HepG2 (cell line): ENCODE data around the gene SORBS2. TPM values are rescaled to one million over a fixed set of nuclear protein-coding genes. Genes with fewer than 3 reads are reported as not detected.

Experiments
- ATAC-seq: fragments of 200-7000 bp; cut with Tn5 transposase; 3 replicates; pipeline ENCODE4 v1.9.1; 2020; ENCODE audit warnings: mild to moderate bottlenecking, moderate library complexity
- BruUV-seq: library from RNA; stranded (reverse); fragments of 400-500 nt; replicated peaks from 2 replicates; lab custom pipeline; 2021; lab: Mats Ljungman, UMichigan
- CTCF ChIA-PET: fragments of 300-600 bp; formaldehyde crosslinking; extraction: SDS; loops from one replicate; lab custom pipeline; 2021; ENCODE audit warnings: low total read pairs, inconsistent platforms, low intra/inter-chr PET ratio; lab: Yijun Ruan, JAX
- POLR2A ChIA-PET: fragments of 350-600 bp; sonication (Branson Sonifier 250); formaldehyde crosslinking; loops from one replicate; lab custom pipeline; 2020; ENCODE audit warnings: antibody characterized with exemption, inconsistent platforms; lab: Yijun Ruan, JAX
- DNase-seq: peaks from one replicate; pipeline ENCODE4 v3.0.0-alpha.2; 2015; ENCODE audit warnings: low spot score
- FAIRE-seq: peaks from 3 replicates; lab custom pipeline; 2011; peaks lifted over from hg19 to GRCh38; lab: Jason Lieb, UNC
- H2AFZ ChIP-seq: one replicate; pipeline ENCODE4 v1.6.1; 2011; ENCODE audit warnings: low read length, inconsistent platforms
- H3K27ac ChIP-seq: fragments of 300-600 bp; 3 replicates; pipeline ENCODE4 v1.8.0; 2011; ENCODE audit warnings: mixed run types, mild to moderate bottlenecking, mixed read lengths, low read length, inconsistent platforms; ENCODE audit not compliant: insufficient read depth; ENCODE audit errors: extremely low read length
- H3K27me3 ChIP-seq, 2 experiments: fragments of 200-600 bp in 1 of 2; 2 replicates in 1 of 2; 3 replicates in 1 of 2; pipeline versions ENCODE4 v1.6.0 to v1.8.0; 2011; ENCODE audit warnings: low read length in 2 of 2, mild to moderate bottlenecking in 2 of 2, moderate library complexity in 2 of 2, inconsistent platforms in 1 of 2; ENCODE audit not compliant: insufficient read depth in 2 of 2, control insufficient read depth in 1 of 2
- H3K36me3 ChIP-seq, 2 experiments: fragments of 200-600 bp in 1 of 2; replicated peaks in 1 of 2; 2 replicates in 1 of 2; 3 replicates in 1 of 2; pipeline versions ENCODE4 v1.5.1 to v1.8.0; 2011; ENCODE audit warnings: low read length in 2 of 2, inconsistent platforms in 1 of 2; ENCODE audit not compliant: insufficient read depth in 2 of 2, control insufficient read depth in 1 of 2
- H3K4me1 ChIP-seq: 2 replicates; pipeline ENCODE4 v1.5.1; 2012; ENCODE audit warnings: low read length, inconsistent platforms; ENCODE audit not compliant: insufficient read depth
- H3K4me2 ChIP-seq: 2 replicates; pipeline ENCODE4 v1.6.0; 2011; ENCODE audit warnings: low read depth, low read length, inconsistent platforms
- H3K4me3 ChIP-seq, 3 experiments: fragments of 200-600 bp in 1 of 3; sonication (generic), shearing (Covaris generic) in 1 of 3; replicated peaks in 1 of 3; 2 replicates each; pipeline ENCODE4 v1.5.1; 2011 to 2016; ENCODE audit warnings: low read length in 3 of 3, inconsistent platforms in 2 of 3, low read depth in 2 of 3, mild to moderate bottlenecking in 2 of 3, control low read depth in 1 of 3, mixed read lengths in 1 of 3; ENCODE audit not compliant: insufficient read depth in 1 of 3
- H3K79me2 ChIP-seq: one replicate; pipeline ENCODE4 v1.6.1; 2011; ENCODE audit warnings: low read length, inconsistent platforms; ENCODE audit not compliant: insufficient read depth
- H3K9ac ChIP-seq: 2 replicates; pipeline ENCODE4 v1.6.0; 2011; ENCODE audit warnings: mild to moderate bottlenecking, low read depth, low read length, inconsistent platforms; ENCODE audit not compliant: insufficient read depth
- H3K9me3 ChIP-seq: 2 replicates; pipeline ENCODE4 v1.5.1; 2012; ENCODE audit warnings: mild to moderate bottlenecking, low read length
- H4K20me1 ChIP-seq: 2 replicates; pipeline ENCODE4 v1.6.0; 2011; ENCODE audit warnings: inconsistent platforms, mild to moderate bottlenecking, low read length, moderate library complexity; ENCODE audit not compliant: insufficient read depth
- ADNP ChIP-seq: sonication (generic); formaldehyde crosslinking; IDR thresholded peaks from 2 replicates; pipeline ENCODE4 v1.4.0; 2020; ENCODE audit warnings: missing genetic modification reagents
- ARNT2 ChIP-seq: sonication (generic); formaldehyde crosslinking; IDR thresholded peaks from 2 replicates; pipeline ENCODE4 v1.8.0; 2022; ENCODE audit warnings: mild to moderate bottlenecking, low read depth, missing genetic modification reagents, moderate library complexity
- DPF2 ChIP-seq: sonication (generic); formaldehyde crosslinking; IDR thresholded peaks from 2 replicates; pipeline ENCODE4 v1.4.0; 2020; ENCODE audit warnings: mild to moderate bottlenecking, low read depth, missing genetic modification reagents, borderline replicate concordance
- EEA1 ChIP-seq: sonication (generic); formaldehyde crosslinking; IDR thresholded peaks from 2 replicates; pipeline ENCODE4 v1.5.1; 2020; ENCODE audit warnings: mild to moderate bottlenecking, missing genetic modification reagents, borderline replicate concordance
- EP300 ChIP-seq, 3 experiments: sonication (generic) in 1 of 3; formaldehyde crosslinking in 1 of 3; IDR thresholded peaks; 2 replicates each; pipeline versions ENCODE4 v1.5.1 to v1.6.1; 2011 to 2020; ENCODE audit warnings: low read depth in 2 of 3, low read length in 2 of 3, borderline replicate concordance in 1 of 3, improper control_type of control experiment in 1 of 3, mild to moderate bottlenecking in 1 of 3, missing genetic modification reagents in 1 of 3, moderate library complexity in 1 of 3
- FOXA1 ChIP-seq, 2 experiments: fragments of 450-650 bp in 1 of 2; sonication (generic) in 1 of 2; formaldehyde crosslinking in 1 of 2; IDR thresholded peaks; 2 replicates each; pipeline versions ENCODE4 v1.4.0 to v1.6.1; 2016 to 2020; ENCODE audit warnings: missing genetic modification reagents in 1 of 2
- FOXP1 ChIP-seq, 2 experiments: fragments of 450-650 bp in 1 of 2; IDR thresholded peaks; 2 replicates each; pipeline ENCODE4 v1.6.1; 2017 to 2018; ENCODE audit warnings: antibody characterized with exemption in 1 of 2
- HNRNPK ChIP-seq: fragments of 200-400 bp; formaldehyde crosslinking; IDR thresholded peaks from 2 replicates; pipeline ENCODE4 v1.6.1; 2018; ENCODE audit warnings: low read length, low read depth, moderate library complexity, mild to moderate bottlenecking; ENCODE audit not compliant: poor library complexity, severe bottlenecking
- ZNF136 ChIP-seq: sonication (generic); formaldehyde crosslinking; IDR thresholded peaks from 2 replicates; pipeline ENCODE4 v1.8.1; 2022; ENCODE audit warnings: low read depth, mild to moderate bottlenecking, moderate library complexity, missing genetic modification reagents
- ZNF17 ChIP-seq: sonication (generic); formaldehyde crosslinking; IDR thresholded peaks from 2 replicates; pipeline ENCODE4 v1.5.0; 2020; ENCODE audit warnings: mild to moderate bottlenecking, missing genetic modification reagents
- ZNF224 ChIP-seq: sonication (generic); formaldehyde crosslinking; IDR thresholded peaks from 2 replicates; pipeline ENCODE4 v1.5.0; 2020; ENCODE audit warnings: mild to moderate bottlenecking, missing genetic modification reagents
- ZNF230 ChIP-seq: sonication (generic); formaldehyde crosslinking; IDR thresholded peaks from 2 replicates; pipeline ENCODE4 v1.4.0; 2020; ENCODE audit warnings: mild to moderate bottlenecking, missing genetic modification reagents
- ZNF263 ChIP-seq: sonication (generic); formaldehyde crosslinking; IDR thresholded peaks from 2 replicates; pipeline ENCODE4 v1.4.0; 2020; ENCODE audit warnings: missing genetic modification reagents
- ZNF644 ChIP-seq: IDR thresholded peaks from 2 replicates; pipeline ENCODE4 v1.6.1; 2016; ENCODE audit warnings: low read depth
- WGBS: methylation state at CpG from one replicate; pipeline ENCODE4 v1.1.6; 2017; ENCODE audit warnings: low lambda C conversion rate; 5-methylcytosine and 5-hydroxymethylcytosine counted together
- in situ Hi-C: cut with HindIII; loops from 2 replicates; pipeline ENCODE4 v1.10.0; 2017; ENCODE audit warnings: low pct_unique_long_range_greater_than_20kb; ENCODE audit not compliant: extremely low pct_ligation_motif_present
- intact Hi-C: fragments of 100-400 bp; cut with micrococcal nuclease; formaldehyde crosslinking; loops from one replicate; pipeline ENCODE4 v1.10.0; 2022; ENCODE audit not compliant: unreplicated experiment
- polyA plus RNA-seq, 8 experiments: library from polyadenylated mRNA; depleted of rRNA in 3 of 8; stranded (reverse) in 7 of 8; unstranded in 1 of 8; fragments of >200 nt; fragmentation: Illumina TruSeq in 4 of 8; extraction: Trizol in 4 of 8; gene quantifications; 2 replicates each; pipeline versions ENCODE4 v1.2.1 to v1.2.3, GENCODE V29; 2011 to 2016; ENCODE audit warnings: low read depth in 4 of 8, missing spikeins in 1 of 8, mixed read lengths in 1 of 8; ENCODE audit not compliant: insufficient read depth in 1 of 8
- total RNA-seq, 5 experiments: library from RNA; depleted of rRNA; stranded (reverse); fragments of >200 nt; fragmentation: Illumina TruSeq; extraction: Trizol; gene quantifications; 2 replicates each; pipeline ENCODE4 v1.2.3, GENCODE V29; 2016; ENCODE audit warnings: low read depth in 1 of 5
- TF ChIP-seq, protein P1 (sequence below): sonication (generic); formaldehyde crosslinking; conservative IDR thresholded peaks from 2 replicates; pipeline ENCODE4 v1.8.1; 2023; ENCODE audit warnings: missing genetic modification reagents
- TF ChIP-seq, protein P2 (sequence below): sonication (generic); formaldehyde crosslinking; IDR thresholded peaks from 2 replicates; pipeline ENCODE4 v1.5.0; 2020; ENCODE audit warnings: mild to moderate bottlenecking, missing genetic modification reagents
- TF ChIP-seq, protein P3 (sequence below): sonication (generic); formaldehyde crosslinking; conservative IDR thresholded peaks from 2 replicates; pipeline ENCODE4 v1.4.0; 2020; ENCODE audit warnings: missing genetic modification reagents

Gene SORBS2
- total and polyA plus RNA-seq, 2 of the 13 experiments (the other 11 are each of a cell fraction or from before 2014, with no cell fraction given): 25.0 to 80.5 TPM

DNA sequence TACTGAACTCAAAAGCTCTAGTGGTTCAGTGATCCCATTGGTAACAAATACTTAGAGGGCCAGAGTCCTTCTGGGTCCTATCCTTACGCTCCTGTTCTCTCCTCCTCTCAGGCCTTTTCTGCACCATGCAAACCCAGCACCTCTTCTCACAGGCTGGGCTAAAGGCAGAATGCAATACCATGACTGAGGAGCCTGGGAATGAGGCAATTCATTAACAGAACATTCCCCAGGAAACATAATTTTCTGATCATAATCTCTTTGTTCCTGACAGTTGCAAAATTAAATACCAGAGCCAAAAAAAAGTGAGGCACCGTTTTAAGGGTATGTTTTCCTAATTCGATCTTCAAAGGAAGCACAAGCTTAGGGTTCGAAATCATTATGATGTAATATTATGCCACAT is 9.0 kb downstream of the SORBS2 start:
- TF ChIP-seq HNRNPK: no peak
- no peak for TF ChIP-seq DPF2 (CRISPR knock-in tag)
- TF ChIP-seq ZNF644 (CRISPR knock-in tag): no peak
- TF ChIP-seq ZNF136: no peak
- TF ChIP-seq, protein P1, sequence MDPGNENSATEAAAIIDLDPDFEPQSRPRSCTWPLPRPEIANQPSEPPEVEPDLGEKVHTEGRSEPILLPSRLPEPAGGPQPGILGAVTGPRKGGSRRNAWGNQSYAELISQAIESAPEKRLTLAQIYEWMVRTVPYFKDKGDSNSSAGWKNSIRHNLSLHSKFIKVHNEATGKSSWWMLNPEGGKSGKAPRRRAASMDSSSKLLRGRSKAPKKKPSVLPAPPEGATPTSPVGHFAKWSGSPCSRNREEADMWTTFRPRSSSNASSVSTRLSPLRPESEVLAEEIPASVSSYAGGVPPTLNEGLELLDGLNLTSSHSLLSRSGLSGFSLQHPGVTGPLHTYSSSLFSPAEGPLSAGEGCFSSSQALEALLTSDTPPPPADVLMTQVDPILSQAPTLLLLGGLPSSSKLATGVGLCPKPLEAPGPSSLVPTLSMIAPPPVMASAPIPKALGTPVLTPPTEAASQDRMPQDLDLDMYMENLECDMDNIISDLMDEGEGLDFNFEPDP (CRISPR knock-in tag): no peak
- TF ChIP-seq EP300 (IDR thresholded peaks at IDR 0.05; ENCODE audit: low read depth in 2 of 2, low read length in 2 of 2): no peak
- TF ChIP-seq EP300 (CRISPR knock-in tag; IDR thresholded peaks at IDR 0.05; ENCODE audit: borderline replicate concordance): no peak
- no peak for TF ChIP-seq EEA1 (CRISPR knock-in tag)
- TF ChIP-seq ADNP: no peak
- no peak for TF ChIP-seq ZNF230 (CRISPR knock-in tag)
- TF ChIP-seq, protein P2, sequence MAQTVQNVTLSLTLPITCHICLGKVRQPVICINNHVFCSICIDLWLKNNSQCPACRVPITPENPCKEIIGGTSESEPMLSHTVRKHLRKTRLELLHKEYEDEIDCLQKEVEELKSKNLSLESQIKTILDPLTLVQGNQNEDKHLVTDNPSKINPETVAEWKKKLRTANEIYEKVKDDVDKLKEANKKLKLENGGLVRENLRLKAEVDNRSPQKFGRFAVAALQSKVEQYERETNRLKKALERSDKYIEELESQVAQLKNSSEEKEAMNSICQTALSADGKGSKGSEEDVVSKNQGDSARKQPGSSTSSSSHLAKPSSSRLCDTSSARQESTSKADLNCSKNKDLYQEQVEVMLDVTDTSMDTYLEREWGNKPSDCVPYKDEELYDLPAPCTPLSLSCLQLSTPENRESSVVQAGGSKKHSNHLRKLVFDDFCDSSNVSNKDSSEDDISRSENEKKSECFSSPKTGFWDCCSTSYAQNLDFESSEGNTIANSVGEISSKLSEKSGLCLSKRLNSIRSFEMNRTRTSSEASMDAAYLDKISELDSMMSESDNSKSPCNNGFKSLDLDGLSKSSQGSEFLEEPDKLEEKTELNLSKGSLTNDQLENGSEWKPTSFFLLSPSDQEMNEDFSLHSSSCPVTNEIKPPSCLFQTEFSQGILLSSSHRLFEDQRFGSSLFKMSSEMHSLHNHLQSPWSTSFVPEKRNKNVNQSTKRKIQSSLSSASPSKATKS (CRISPR knock-in tag): no peak
- no peak for TF ChIP-seq FOXP1 (IDR thresholded peaks at IDR 0.05)
- no peak for TF ChIP-seq FOXP1 (CRISPR knock-in tag; IDR thresholded peaks at IDR 0.05)
- no peak for TF ChIP-seq ZNF17
- no peak for TF ChIP-seq ZNF263 (CRISPR knock-in tag)
- no peak for TF ChIP-seq ZNF224
- TF ChIP-seq, protein P3, sequence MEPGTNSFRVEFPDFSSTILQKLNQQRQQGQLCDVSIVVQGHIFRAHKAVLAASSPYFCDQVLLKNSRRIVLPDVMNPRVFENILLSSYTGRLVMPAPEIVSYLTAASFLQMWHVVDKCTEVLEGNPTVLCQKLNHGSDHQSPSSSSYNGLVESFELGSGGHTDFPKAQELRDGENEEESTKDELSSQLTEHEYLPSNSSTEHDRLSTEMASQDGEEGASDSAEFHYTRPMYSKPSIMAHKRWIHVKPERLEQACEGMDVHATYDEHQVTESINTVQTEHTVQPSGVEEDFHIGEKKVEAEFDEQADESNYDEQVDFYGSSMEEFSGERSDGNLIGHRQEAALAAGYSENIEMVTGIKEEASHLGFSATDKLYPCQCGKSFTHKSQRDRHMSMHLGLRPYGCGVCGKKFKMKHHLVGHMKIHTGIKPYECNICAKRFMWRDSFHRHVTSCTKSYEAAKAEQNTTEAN (CRISPR knock-in tag): no peak
- TF ChIP-seq ARNT2 (CRISPR knock-in tag): no peak
- TF ChIP-seq FOXA1 (IDR thresholded peaks at IDR 0.05): no peak
- TF ChIP-seq FOXA1 (CRISPR knock-in tag; IDR thresholded peaks at IDR 0.05): no peak
- no peak overlapping the region for H3K27ac ChIP-seq
- WGBS: 94% methylated on average over 4 of the region's 4 CpGs
- no peaks in the 10 kb centered on the region for H3K27me3 ChIP-seq
- H2AFZ ChIP-seq: no peak overlapping the region
- no peaks in the 10 kb centered on the region for H4K20me1 ChIP-seq
- in situ Hi-C loops: no loop called here
- H3K9ac ChIP-seq: no peak overlapping the region
- intact Hi-C loops: no loop called here
- H3K9me3 ChIP-seq: no peaks in the 10 kb centered on the region
- H3K4me2 ChIP-seq: no peak overlapping the region
- peaks cover 59% of the 10 kb centered on the region for H3K79me2 ChIP-seq
- FAIRE-seq (no peak), DNase-seq (no peak), ATAC-seq (no peak)
- ChIA-PET POLR2A (no interaction called here), CTCF (no interaction called here)
- H3K4me1 ChIP-seq: peaks cover 67% of the 10 kb centered on the region
- H3K4me3 ChIP-seq: no peak overlapping the region
- peaks cover 4 to 14% of the 10 kb centered on the region in 2 experiments; a peak in 3 of 5 replicates for H3K36me3 ChIP-seq
- BruUV-seq: no TSS peak
